ENCODE data around the gene DECR2. TPM values are rescaled to one million over a fixed set of nuclear protein-coding genes. Genes with fewer than 3 reads are reported as not detected.

Gene DECR2
- total RNA-seq, 2 donors from 2014 or later: 31.8 to 43.5 TPM

DNA sequence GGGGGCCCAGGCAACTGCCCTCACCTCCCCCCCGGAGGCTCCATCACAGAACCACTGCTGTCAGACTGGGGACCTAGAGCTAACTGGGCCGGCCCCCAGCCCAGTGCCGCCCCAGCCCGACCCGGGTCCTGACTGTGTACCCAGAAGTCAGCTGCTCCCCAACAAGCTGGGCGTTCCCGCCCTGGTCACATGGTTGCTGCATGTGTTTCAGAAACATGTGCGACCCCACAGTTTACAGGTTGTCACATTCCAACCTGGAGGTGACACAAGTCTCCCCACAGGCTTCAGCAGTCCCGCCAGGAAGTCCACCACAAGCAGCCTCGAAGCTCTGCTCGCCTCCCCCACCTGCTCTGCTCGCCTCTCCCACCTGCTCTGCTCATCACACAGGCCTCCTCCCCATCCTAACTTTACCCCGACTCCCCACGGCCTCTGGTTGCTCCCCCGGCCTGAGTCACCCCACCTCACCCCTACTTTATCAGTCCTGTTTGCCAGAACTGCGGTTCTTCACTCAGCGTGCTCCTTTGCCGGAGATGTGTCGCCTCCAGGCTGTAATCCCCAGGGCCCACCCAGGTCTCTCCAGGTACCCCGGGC is 32.3 kb upstream of the DECR2 start:
- Mint-ChIP-seq H3K4me1 (peaks cover 11% of the 10 kb centered on the region), H3K9me3 (no peaks in the 10 kb centered on the region), H3K36me3 (ENCODE audit: low read depth) (peaks cover 16% of the 10 kb centered on the region), H3K4me3 (peak overlapping the region; percentile 72), H3K27ac (peak overlapping the region; percentile 52), H3K27me3 (ENCODE audit: insufficient read depth) (no peaks in the 10 kb centered on the region)
- Histone ChIP-seq H3K27me3 (ENCODE audit: control insufficient read depth, insufficient read depth, low read length, poor library complexity, severe bottlenecking) (no peaks in the 10 kb centered on the region), H3K4me3 (ENCODE audit: low read length) (peak overlapping the region; percentile 77), H3K9ac (ENCODE audit: extremely low read depth, low read length, poor library complexity, severe bottlenecking) (no peak overlapping the region), H3K4me1 (ENCODE audit: control insufficient read depth, insufficient read depth, low read length) (no peaks in the 10 kb centered on the region), H3K9me3 (ENCODE audit: control insufficient read depth, low read length) (no peaks in the 10 kb centered on the region), H3K27ac (ENCODE audit: low read depth, low read length) (no peak overlapping the region), H3K36me3 (ENCODE audit: control insufficient read depth, insufficient read depth, low read length) (peaks cover 38% of the 10 kb centered on the region)
- TF ChIP-seq, protein P1, sequence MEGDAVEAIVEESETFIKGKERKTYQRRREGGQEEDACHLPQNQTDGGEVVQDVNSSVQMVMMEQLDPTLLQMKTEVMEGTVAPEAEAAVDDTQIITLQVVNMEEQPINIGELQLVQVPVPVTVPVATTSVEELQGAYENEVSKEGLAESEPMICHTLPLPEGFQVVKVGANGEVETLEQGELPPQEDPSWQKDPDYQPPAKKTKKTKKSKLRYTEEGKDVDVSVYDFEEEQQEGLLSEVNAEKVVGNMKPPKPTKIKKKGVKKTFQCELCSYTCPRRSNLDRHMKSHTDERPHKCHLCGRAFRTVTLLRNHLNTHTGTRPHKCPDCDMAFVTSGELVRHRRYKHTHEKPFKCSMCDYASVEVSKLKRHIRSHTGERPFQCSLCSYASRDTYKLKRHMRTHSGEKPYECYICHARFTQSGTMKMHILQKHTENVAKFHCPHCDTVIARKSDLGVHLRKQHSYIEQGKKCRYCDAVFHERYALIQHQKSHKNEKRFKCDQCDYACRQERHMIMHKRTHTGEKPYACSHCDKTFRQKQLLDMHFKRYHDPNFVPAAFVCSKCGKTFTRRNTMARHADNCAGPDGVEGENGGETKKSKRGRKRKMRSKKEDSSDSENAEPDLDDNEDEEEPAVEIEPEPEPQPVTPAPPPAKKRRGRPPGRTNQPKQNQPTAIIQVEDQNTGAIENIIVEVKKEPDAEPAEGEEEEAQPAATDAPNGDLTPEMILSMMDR (conservative IDR thresholded peaks at IDR 0.05): no peak
- DNase-seq: no peak
- WGBS, 2 experiments (ENCODE audit: insufficient coverage in 1 of 2, insufficient read length in 1 of 2): 90 to 96% methylated on average over 15 to 20 of the region's 20 CpGs

DNA sequence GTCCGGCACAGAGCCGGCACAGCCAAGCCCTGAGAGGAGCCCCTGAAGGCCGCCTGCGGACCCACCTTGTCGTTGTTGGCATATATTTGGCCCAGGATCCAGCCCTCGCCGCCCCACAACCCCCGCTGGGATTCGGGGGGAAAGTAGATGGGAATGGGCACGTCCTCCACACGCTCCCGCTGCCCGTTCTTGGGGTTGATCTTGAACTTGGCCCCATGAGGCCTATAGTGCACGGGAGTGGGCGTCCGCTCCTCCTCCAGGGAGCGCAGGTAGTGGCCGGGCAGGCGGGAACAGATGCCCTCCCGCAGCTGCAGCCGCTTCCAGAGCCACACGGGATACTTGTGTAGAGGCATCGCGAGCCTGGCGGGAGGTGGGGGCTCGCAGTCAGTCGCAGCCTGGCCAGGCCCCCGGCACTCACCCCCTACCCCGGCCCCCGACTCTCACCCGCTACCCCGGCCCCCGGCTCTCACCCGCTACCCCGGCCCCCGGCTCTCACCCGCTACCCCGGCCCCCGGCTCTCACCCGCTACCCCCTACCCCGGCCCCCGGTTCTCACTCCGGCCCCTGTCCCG is 31.7 kb upstream of the DECR2 start:
- Mint-ChIP-seq H3K27me3 (ENCODE audit: insufficient read depth) (no peaks in the 10 kb centered on the region), H3K4me3 (peak overlapping the region; percentile 72), H3K4me1 (peaks cover 11% of the 10 kb centered on the region), H3K36me3 (ENCODE audit: low read depth) (peaks cover 16% of the 10 kb centered on the region), H3K27ac (peak overlapping the region; percentile 61), H3K9me3 (no peaks in the 10 kb centered on the region)
- Histone ChIP-seq H3K9me3 (ENCODE audit: control insufficient read depth, low read length) (no peaks in the 10 kb centered on the region), H3K4me1 (ENCODE audit: control insufficient read depth, insufficient read depth, low read length) (no peaks in the 10 kb centered on the region), H3K27me3 (ENCODE audit: control insufficient read depth, insufficient read depth, low read length, poor library complexity, severe bottlenecking) (no peaks in the 10 kb centered on the region), H3K27ac (ENCODE audit: low read depth, low read length) (no peak overlapping the region), H3K9ac (ENCODE audit: extremely low read depth, low read length, poor library complexity, severe bottlenecking) (no peak overlapping the region), H3K4me3 (ENCODE audit: low read length) (peak overlapping the region; percentile 77), H3K36me3 (ENCODE audit: control insufficient read depth, insufficient read depth, low read length) (peaks cover 42% of the 10 kb centered on the region)
- TF ChIP-seq, protein P1 (conservative IDR thresholded peaks at IDR 0.05): no peak
- WGBS, 2 experiments (ENCODE audit: insufficient coverage in 1 of 2, insufficient read length in 1 of 2): 31 to 49% methylated on average over 17 to 26 of the region's 44 CpGs
- peak; percentile 76 for DNase-seq

DNA sequence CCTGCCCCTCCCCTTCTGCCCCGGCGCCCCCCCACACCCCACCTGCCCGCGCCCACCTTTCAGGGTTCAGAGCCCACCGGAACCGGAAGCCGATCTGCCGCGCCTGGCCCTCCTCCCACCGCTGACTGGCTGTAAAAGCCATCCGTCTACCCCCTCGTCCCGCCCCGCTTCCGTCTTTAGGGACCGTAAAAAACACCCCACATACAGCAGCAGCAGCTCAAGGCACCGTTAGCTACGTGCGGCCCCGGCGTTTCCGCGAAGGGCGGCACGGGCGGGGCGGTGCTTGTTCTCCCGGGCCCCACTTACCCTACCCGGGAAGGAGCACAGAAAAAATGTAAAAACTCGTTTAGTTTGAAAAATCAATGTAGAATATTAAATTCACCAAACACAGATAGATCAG is 31.2 kb upstream of the DECR2 start, which contains the start of gene MRPL28:
TSS of gene MRPL28 (minus strand) at position 96 of the 400 bp plus-strand sequence. CDS start 320 bp downstream, outside the sequence.
- H3K4me3 Mint-ChIP-seq: peak within 1 kb of the TSS; percentile 72
- H3K27ac Mint-ChIP-seq: peak within 1 kb of the TSS; percentile 78
- H3K27me3 ChIP-seq (ENCODE audit: control insufficient read depth, insufficient read depth, low read length, poor library complexity, severe bottlenecking): no peaks in the 10 kb centered on the region
- peaks cover 47% of the 10 kb centered on the region for H3K36me3 ChIP-seq (ENCODE audit: control insufficient read depth, insufficient read depth, low read length)
- DNase-seq: peak; percentile 98
- no peaks in the 10 kb centered on the region for H3K4me1 ChIP-seq (ENCODE audit: control insufficient read depth, insufficient read depth, low read length)
- H3K9ac ChIP-seq (ENCODE audit: extremely low read depth, low read length, poor library complexity, severe bottlenecking): no peak within 1 kb of the TSS
- H3K4me3 ChIP-seq (ENCODE audit: low read length): peak within 1 kb of the TSS; percentile 77
- 0 to 1% methylated on average over 3 to 28 of the region's 30 CpGs for WGBS, 2 experiments (ENCODE audit: insufficient coverage in 1 of 2, insufficient read length in 1 of 2)
- H3K9me3 Mint-ChIP-seq: no peaks in the 10 kb centered on the region
- no peaks in the 10 kb centered on the region for H3K9me3 ChIP-seq (ENCODE audit: control insufficient read depth, low read length)
- H3K27ac ChIP-seq (ENCODE audit: low read depth, low read length): peak within 1 kb of the TSS; percentile 24
- peaks cover 18% of the 10 kb centered on the region for H3K36me3 Mint-ChIP-seq (ENCODE audit: low read depth)
- H3K4me1 Mint-ChIP-seq: peaks cover 11% of the 10 kb centered on the region
- no peaks in the 10 kb centered on the region for H3K27me3 Mint-ChIP-seq (ENCODE audit: insufficient read depth)
- TF ChIP-seq, protein P1 (conservative IDR thresholded peaks at IDR 0.05): no peak

Data from endodermal cell (in vitro differentiated cells).